CD1c-positive myeloid dendritic cell (primary cell): ENCODE measurements around the gene GPER1.
"Not testable (repeated sequence)": the region's sequence is repeated elsewhere in the genome, so short reads cannot be mapped to it uniquely, and the experiment has no call there.

Experiments used
- DNase-seq: peaks from one replicate; pipeline ENCODE4 v3.0.0-alpha.2; 2016; ENCODE audit errors: extremely low spot score

GPER1 gene

GRCh38 chr7:1103009-1103788 lies 15.3 kb downstream of the GPER1 start:
- DNase-seq, result peak; percentile 54

GRCh38 chr7:1103789-1104515 lies 16.0 kb downstream of the GPER1 start:
- DNase-seq, result no peak

- DNase-seq, result no peak
These were observed 16.7 kb downstream of the GPER1 start for GRCh38 chr7:1104516-1105179.

- no peak for DNase-seq
These were observed 17.3 kb downstream of the GPER1 start for GRCh38 chr7:1105189-1105588.

- no peak for DNase-seq
These were observed 18.3 kb downstream of the GPER1 start for GRCh38 chr7:1106063-1106792.

GRCh38 chr7:1106793-1107421 lies 19.0 kb downstream of the GPER1 start:
- DNase-seq, result no peak

GRCh38 chr7:1108264-1108920 lies 20.5 kb downstream of the GPER1 start:
- DNase-seq, result no peak

GRCh38 chr7:1109581-1110310 lies 21.8 kb downstream of the GPER1 start:
- no peak for DNase-seq

GRCh38 chr7:1110358-1110757 lies 22.4 kb downstream of the GPER1 start:
- no peak for DNase-seq

GRCh38 chr7:1111156-1111555 lies 23.2 kb downstream of the GPER1 start:
- DNase-seq, result no peak

- DNase-seq, result no peak
These were observed 24.2 kb downstream of the GPER1 start for GRCh38 chr7:1112109-1112508.

GRCh38 chr7:1112625-1113547 lies 25.0 kb downstream of the GPER1 start:
- no peak for DNase-seq

GRCh38 chr7:1113548-1113885 lies 25.6 kb downstream of the GPER1 start:
- DNase-seq, result no peak

- no peak for DNase-seq
These were observed 26.2 kb downstream of the GPER1 start for GRCh38 chr7:1114088-1114487.

- no peak for DNase-seq
These were observed 26.6 kb downstream of the GPER1 start for GRCh38 chr7:1114505-1114904.

- DNase-seq, result not testable (repeated sequence)
These were observed 27.5 kb downstream of the GPER1 start for GRCh38 chr7:1115171-1116045.

GRCh38 chr7:1116383-1117008 lies 28.6 kb downstream of the GPER1 start:
- DNase-seq, result not testable (repeated sequence)
